ENCODE measurements around the gene PAPSS1.

Gene PAPSS1

GRCh38 chr4:107625391-107625902 lies 94.6 kb downstream of the PAPSS1 start:
- CTCF ChIA-PET, result no interaction called here
- POLR2A ChIA-PET, result no interaction called here
- no peak for DNase-seq (ENCODE audit: extremely low spot score)
- TF ChIP-seq CTCF (IDR thresholded peaks at IDR 0.05; ENCODE audit: control extremely low read depth, extremely low read depth, low read depth, missing control alignments), result no peak

- TF ChIP-seq CTCF (IDR thresholded peaks at IDR 0.05; ENCODE audit: control extremely low read depth, extremely low read depth, low read depth, missing control alignments), result no peak
- CTCF ChIA-PET, result no interaction called here
- no peak for DNase-seq (ENCODE audit: extremely low spot score)
- POLR2A ChIA-PET, result no interaction called here
Observed at GRCh38 chr4:107624024-107624423, 96.0 kb downstream of the PAPSS1 start.

GRCh38 chr4:107622006-107622405 lies 98.0 kb downstream of the PAPSS1 start:
- ChIA-PET POLR2A (no interaction called here), CTCF (no interaction called here)
- no peak for DNase-seq (ENCODE audit: extremely low spot score)
- TF ChIP-seq CTCF (IDR thresholded peaks at IDR 0.05; ENCODE audit: control extremely low read depth, extremely low read depth, low read depth, missing control alignments), result no peak

- DNase-seq (ENCODE audit: extremely low spot score), result no peak
- no peak for TF ChIP-seq CTCF (IDR thresholded peaks at IDR 0.05; ENCODE audit: control extremely low read depth, extremely low read depth, low read depth, missing control alignments)
- POLR2A ChIA-PET, result interaction anchor here (0.6 kb wide), 1 partner anchor 20 kb away, joined by 3 read pairs; no protein-coding TSS in a partner anchor
- CTCF ChIA-PET, result interaction anchor here (2.3 kb wide), 1 partner anchor 12 kb away, joined by 7 read pairs; no protein-coding TSS in a partner anchor
Observed at GRCh38 chr4:107619731-107620130, 100.3 kb downstream of the PAPSS1 start.

GRCh38 chr4:107619066-107619465 lies 101.0 kb downstream of the PAPSS1 start:
- CTCF ChIA-PET, result interaction anchor here (1.0 to 2.3 kb wide), 2 partner anchors 10 to 11 kb away, joined by 3 to 7 read pairs; no protein-coding TSS in a partner anchor
- TF ChIP-seq CTCF (IDR thresholded peaks at IDR 0.05; ENCODE audit: control extremely low read depth, extremely low read depth, low read depth, missing control alignments), result no peak
- no peak for DNase-seq (ENCODE audit: extremely low spot score)
- POLR2A ChIA-PET, result no interaction called here

- no peak for TF ChIP-seq CTCF (IDR thresholded peaks at IDR 0.05; ENCODE audit: control extremely low read depth, extremely low read depth, low read depth, missing control alignments)
Observed at GRCh38 chr4:107618656-107619055, 101.4 kb downstream of the PAPSS1 start.

More at GRCh38 chr4:107618656-107619055, 101.4 kb downstream of the PAPSS1 start:
- CTCF ChIA-PET, result interaction anchor here (1.0 to 2.3 kb wide), 2 partner anchors 11 kb away, joined by 3 to 7 read pairs; no protein-coding TSS in a partner anchor
- POLR2A ChIA-PET, result no interaction called here
- DNase-seq (ENCODE audit: extremely low spot score), result no peak
